PC-3 (cell line): ENCODE data around the gene HNRNPC. TPM values are rescaled to one million over a fixed set of nuclear protein-coding genes. Genes with fewer than 3 reads are reported as not detected.
"Not testable (repeated sequence)": the region's sequence is repeated elsewhere in the genome, so short reads cannot be mapped to it uniquely, and the experiment has no call there.

Experiments
- ATAC-seq: fragments of 200-7000 bp; cut with Tn5 transposase; 2 replicates; pipeline ENCODE4 v1.9.1; 2020; ENCODE audit warnings: mild to moderate bottlenecking, moderate library complexity
- BruUV-seq: library from RNA; stranded (reverse); fragments of 400-500 nt; replicated peaks from 2 replicates; lab custom pipeline; 2021; lab: Mats Ljungman, UMichigan
- CTCF ChIA-PET: fragments of 300-600 bp; sonication (Branson Sonifier 250); formaldehyde crosslinking; loops from one replicate; lab custom pipeline; 2022; ENCODE audit warnings: antibody characterized with exemption; lab: Charles Lee
- POLR2A ChIA-PET: fragments of 300-600 bp; sonication (Branson Sonifier 250); formaldehyde crosslinking; loops from one replicate; lab custom pipeline; 2022; ENCODE audit warnings: antibody characterized with exemption; ENCODE audit not compliant: unreplicated experiment; lab: Charles Lee
- DNase-seq: peaks from one replicate; pipeline ENCODE4 v3.0.0-alpha.2; 2015
- H2AFZ ChIP-seq: fragments of 300-600 bp; sonication (generic); 2 replicates; pipeline ENCODE4 v1.6.0; 2016; ENCODE audit warnings: antibody characterized with exemption, low read length
- H3F3A ChIP-seq: fragments of 300-600 bp; sonication (generic); one replicate; pipeline ENCODE4 v1.6.0; 2017; ENCODE audit warnings: antibody characterized with exemption, low read length, control low read depth, mild to moderate bottlenecking; ENCODE audit not compliant: unreplicated experiment
- H3K27ac ChIP-seq: fragments of 300-600 bp; sonication (generic); 2 replicates; pipeline ENCODE4 v1.5.1; 2016; ENCODE audit warnings: mild to moderate bottlenecking, low read length
- H3K27me3 ChIP-seq: fragments of 300-600 bp; sonication (generic); 2 replicates; pipeline ENCODE4 v1.6.1; 2016; ENCODE audit warnings: low read length, mixed read lengths
- H3K36me3 ChIP-seq: fragments of 300-600 bp; sonication (generic); 2 replicates; pipeline ENCODE4 v1.6.1; 2016; ENCODE audit warnings: low read depth, mixed run types, low read length, mixed read lengths
- H3K4me1 ChIP-seq: fragments of 300-600 bp; sonication (generic); 2 replicates; pipeline ENCODE4 v1.5.1; 2016; ENCODE audit warnings: low read length; ENCODE audit not compliant: insufficient read depth
- H3K4me2 ChIP-seq: fragments of 300-600 bp; sonication (generic); 2 replicates; pipeline ENCODE4 v1.6.0; 2016; ENCODE audit warnings: low read length
- H3K4me3 ChIP-seq: fragments of 300-600 bp; sonication (generic); 2 replicates; pipeline ENCODE4 v1.5.1; 2016; ENCODE audit warnings: mild to moderate bottlenecking, low read length, mixed read lengths
- H3K79me2 ChIP-seq: fragments of 300-600 bp; sonication (generic); 2 replicates; pipeline ENCODE4 v1.6.1; 2017; ENCODE audit warnings: low read length, mixed read lengths
- H3K9ac ChIP-seq: fragments of 300-600 bp; sonication (generic); 2 replicates; pipeline ENCODE4 v1.6.0; 2016; ENCODE audit warnings: mild to moderate bottlenecking, low read length
- H3K9me2 ChIP-seq: fragments of 300-600 bp; sonication (generic); replicated peaks from 2 replicates; pipeline ENCODE4 v1.6.1; 2016; ENCODE audit warnings: mixed run types, low read length, mixed read lengths
- H3K9me3 ChIP-seq: fragments of 300-600 bp; sonication (generic); 2 replicates; pipeline ENCODE4 v1.6.1; 2016; ENCODE audit warnings: low read length, mixed read lengths
- H4K20me1 ChIP-seq: fragments of 300-600 bp; sonication (generic); 2 replicates; pipeline ENCODE4 v1.6.1; 2016; ENCODE audit warnings: low read length, mixed read lengths
- CTCF ChIP-seq: fragments of 300-600 bp; sonication (generic); conservative IDR thresholded peaks from 2 replicates; pipeline ENCODE4 v1.5.1; 2017; ENCODE audit warnings: antibody characterized with exemption, low read depth, mild to moderate bottlenecking, low read length
- EZH2 ChIP-seq: fragments of 300-600 bp; sonication (generic); IDR thresholded peaks from one replicate; pipeline ENCODE4 v1.6.1; 2017; ENCODE audit warnings: antibody characterized with exemption, mild to moderate bottlenecking, low read length; ENCODE audit not compliant: unreplicated experiment
- EZH2phosphoT487 ChIP-seq: fragments of 300-600 bp; sonication (generic); IDR thresholded peaks from 2 replicates; pipeline ENCODE4 v1.6.1; 2018; ENCODE audit warnings: mild to moderate bottlenecking, antibody characterized with exemption, low read length, borderline replicate concordance
- intact Hi-C: fragments of 100-400 bp; cut with micrococcal nuclease; formaldehyde crosslinking; loops from 2 replicates; pipeline ENCODE4 v1.9.0; 2023
- total RNA-seq: library from RNA; depleted of rRNA; stranded (reverse); fragments of >200 nt; gene quantifications from 2 replicates; pipeline ENCODE4 v1.2.3, GENCODE V29; 2014

Gene HNRNPC
- total RNA-seq, 1 experiment from 2014 or later, result 682 TPM

DNA sequence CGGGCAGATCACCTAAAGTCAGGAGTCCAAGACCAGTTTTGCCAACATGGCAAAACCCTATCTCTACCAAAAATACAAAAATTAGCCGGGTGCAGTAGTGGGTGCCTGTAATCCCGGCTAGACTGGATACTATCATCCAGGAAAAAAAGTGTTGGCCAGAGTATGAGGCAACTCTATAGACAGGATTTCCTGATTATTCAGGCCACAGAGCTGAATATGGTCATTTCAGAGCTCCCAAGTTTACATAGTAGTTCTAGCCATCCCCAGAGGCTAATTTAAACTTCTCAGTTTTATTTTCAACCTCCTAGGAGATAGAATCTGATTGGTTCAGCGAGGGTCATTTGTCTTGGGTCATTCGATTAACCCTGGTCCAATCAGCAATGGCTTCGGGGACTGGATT lies 17.9 kb upstream of the HNRNPC start:
- TF ChIP-seq EZH2 (no peak), CTCF (no peak), EZH2phosphoT487 (no peak)

DNA sequence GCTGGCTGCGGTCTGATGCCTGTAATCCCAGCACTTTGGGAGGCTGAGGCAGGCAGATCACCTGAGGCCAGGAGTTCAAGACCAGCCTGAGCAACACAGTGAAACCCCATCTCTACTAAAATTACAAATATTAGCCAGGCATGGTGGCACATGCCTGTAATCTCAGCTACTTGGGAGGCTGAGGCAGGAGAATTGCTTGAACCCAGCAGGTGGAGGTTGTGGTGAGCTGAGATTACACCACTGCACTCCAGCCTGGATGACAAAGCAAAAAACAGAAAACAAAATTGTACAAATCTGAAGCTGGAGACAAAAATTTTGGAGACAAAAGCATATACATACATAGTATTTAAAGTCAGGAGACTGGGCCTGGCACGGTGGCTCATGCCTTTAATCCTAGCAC lies 17.3 kb upstream of the HNRNPC start:
- CTCF ChIA-PET, intact Hi-C loops, ATAC-seq, H3K36me3 ChIP-seq, BruUV-seq, H3F3A ChIP-seq, H3K9ac ChIP-seq, H3K27ac ChIP-seq, H3K9me2 ChIP-seq, H4K20me1 ChIP-seq, H3K27me3 ChIP-seq, DNase-seq, H3K79me2 ChIP-seq, POLR2A ChIA-PET, H2AFZ ChIP-seq, H3K4me1 ChIP-seq, H3K4me3 ChIP-seq, H3K4me2 ChIP-seq, H3K9me3 ChIP-seq: not testable (repeated sequence)

More for the DNA sequence above, 17.9 kb upstream of the HNRNPC start:
- Histone ChIP-seq H3K4me2 (no peak overlapping the region), H3K9me2 (no peaks in the 10 kb centered on the region), H3K36me3 (no peaks in the 10 kb centered on the region), H3K27ac (no peak overlapping the region), H3F3A (no peaks in the 10 kb centered on the region), H3K4me3 (no peak overlapping the region), H3K27me3 (no peaks in the 10 kb centered on the region), H4K20me1 (no peaks in the 10 kb centered on the region), H3K9ac (no peak overlapping the region), H3K4me1 (no peaks in the 10 kb centered on the region), H3K79me2 (no peaks in the 10 kb centered on the region), H3K9me3 (no peaks in the 10 kb centered on the region), H2AFZ (no peak overlapping the region)
- BruUV-seq, result no TSS peak
- intact Hi-C loops, result no loop called here
- CTCF ChIA-PET, result no interaction called here
- POLR2A ChIA-PET, result no interaction called here
- ATAC-seq (no peak), DNase-seq (no peak)

GRCh38 chr14:21281917-21282316 lies 12.7 kb upstream of the HNRNPC start:
- H2AFZ ChIP-seq, H3K27me3 ChIP-seq, H3F3A ChIP-seq, H4K20me1 ChIP-seq, H3K9me2 ChIP-seq, POLR2A ChIA-PET, H3K79me2 ChIP-seq, H3K4me2 ChIP-seq, H3K9ac ChIP-seq, BruUV-seq, H3K9me3 ChIP-seq, H3K36me3 ChIP-seq, H3K27ac ChIP-seq, H3K4me1 ChIP-seq, CTCF ChIA-PET, H3K4me3 ChIP-seq, ATAC-seq, DNase-seq, intact Hi-C loops: not testable (repeated sequence)

DNA sequence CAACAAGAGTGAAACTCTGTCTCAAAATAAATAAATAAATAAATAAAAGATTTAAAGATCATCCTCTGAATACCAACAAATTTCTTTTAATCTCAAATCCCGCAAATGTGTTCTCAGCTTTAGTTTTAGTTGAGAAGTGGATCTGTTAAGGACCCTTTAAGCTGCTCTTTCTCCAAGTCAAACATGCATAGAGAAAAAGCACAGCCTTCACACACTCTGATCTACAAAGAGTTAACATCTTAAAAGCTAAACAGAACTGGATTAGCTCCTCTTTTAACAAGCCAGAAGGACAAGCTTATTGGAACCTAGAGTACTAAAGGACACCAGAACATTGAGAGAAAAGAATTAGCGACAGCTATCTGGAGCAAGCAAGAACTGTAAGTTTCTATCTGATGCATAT lies 10.5 kb upstream of the HNRNPC start, which contains the start of gene RPGRIP1:
Gene RPGRIP1, plus strand, starts transcription at position 301 of the 400 bp plus-strand sequence. CDS start 7,894 bp downstream, outside the sequence.
- Histone ChIP-seq H2AFZ (no peak within 1 kb of the TSS), H3K9ac (no peak within 1 kb of the TSS), H4K20me1 (no peaks in the 10 kb centered on the region), H3K27ac (no peak within 1 kb of the TSS), H3K79me2 (no peaks in the 10 kb centered on the region), H3F3A (no peaks in the 10 kb centered on the region), H3K4me3 (no peak within 1 kb of the TSS), H3K36me3 (no peaks in the 10 kb centered on the region), H3K4me1 (no peaks in the 10 kb centered on the region), H3K27me3 (no peaks in the 10 kb centered on the region), H3K9me3 (no peaks in the 10 kb centered on the region), H3K9me2 (no peaks in the 10 kb centered on the region), H3K4me2 (no peak within 1 kb of the TSS)
- intact Hi-C loops, result no loop called here
- ATAC-seq (no peak), DNase-seq (no peak)
- TF ChIP-seq EZH2 (no peak), EZH2phosphoT487 (no peak), CTCF (no peak)
- ChIA-PET POLR2A (no interaction called here), CTCF (no interaction called here)
- BruUV-seq, result no TSS peak
